Stimulated activated naive CD8-positive, alpha-beta T cell treated with anti-CD3 and anti-CD28 coated beads, Interleukin-15, Interleukin-2, amounts not matched to agents 100 U/mL and 50 U/mL, for 24 hours (primary cell): ENCODE results near the gene XXYLT1.
"Not testable (repeated sequence)": the region's sequence is repeated elsewhere in the genome, so short reads cannot be mapped to it uniquely, and the experiment has no call there.

ENCODE experiments used
- ATAC-seq: fragments of 150-1000 bp; cut with Tn5 transposase; one replicate; pipeline ENCODE4 v1.10.0; 2021
- DNase-seq: peaks from one replicate; pipeline ENCODE4 v3.0.0; 2021

The XXYLT1 gene, protein sequence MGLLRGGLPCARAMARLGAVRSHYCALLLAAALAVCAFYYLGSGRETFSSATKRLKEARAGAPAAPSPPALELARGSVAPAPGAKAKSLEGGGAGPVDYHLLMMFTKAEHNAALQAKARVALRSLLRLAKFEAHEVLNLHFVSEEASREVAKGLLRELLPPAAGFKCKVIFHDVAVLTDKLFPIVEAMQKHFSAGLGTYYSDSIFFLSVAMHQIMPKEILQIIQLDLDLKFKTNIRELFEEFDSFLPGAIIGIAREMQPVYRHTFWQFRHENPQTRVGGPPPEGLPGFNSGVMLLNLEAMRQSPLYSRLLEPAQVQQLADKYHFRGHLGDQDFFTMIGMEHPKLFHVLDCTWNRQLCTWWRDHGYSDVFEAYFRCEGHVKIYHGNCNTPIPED

DNA sequence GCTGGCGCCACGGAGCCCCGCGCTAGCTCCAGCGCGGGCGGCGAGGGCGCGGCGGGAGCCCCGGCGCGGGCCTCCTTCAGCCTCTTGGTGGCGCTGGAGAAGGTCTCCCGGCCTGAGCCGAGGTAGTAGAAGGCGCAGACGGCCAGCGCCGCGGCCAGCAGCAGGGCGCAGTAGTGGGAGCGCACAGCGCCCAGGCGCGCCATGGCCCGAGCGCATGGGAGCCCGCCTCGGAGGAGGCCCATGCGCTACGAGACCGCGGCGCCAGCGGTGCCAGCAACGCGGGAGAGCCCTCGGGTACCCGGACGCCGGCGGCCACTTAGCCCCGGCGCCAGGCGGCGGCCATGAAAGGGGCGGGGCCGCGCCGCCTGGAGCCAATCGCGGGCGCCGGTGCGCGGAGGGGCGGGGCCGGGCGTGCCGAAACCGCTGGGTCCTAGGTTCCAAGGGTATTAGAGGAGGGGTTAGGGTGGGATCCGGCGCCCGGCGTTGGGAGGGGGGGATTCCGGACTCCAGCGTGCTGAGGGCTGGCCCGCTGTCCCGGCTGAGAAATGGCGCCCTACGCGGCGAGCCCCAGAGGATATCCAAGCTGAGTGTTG is at the start of gene XXYLT1:
TSS of gene XXYLT1 (minus strand) at position 343 of the 593 bp plus-strand sequence. CDS start at position 242, 101 bp downstream.
- DNase-seq: peak; percentile 93
- peak; percentile 90 for ATAC-seq

DNA sequence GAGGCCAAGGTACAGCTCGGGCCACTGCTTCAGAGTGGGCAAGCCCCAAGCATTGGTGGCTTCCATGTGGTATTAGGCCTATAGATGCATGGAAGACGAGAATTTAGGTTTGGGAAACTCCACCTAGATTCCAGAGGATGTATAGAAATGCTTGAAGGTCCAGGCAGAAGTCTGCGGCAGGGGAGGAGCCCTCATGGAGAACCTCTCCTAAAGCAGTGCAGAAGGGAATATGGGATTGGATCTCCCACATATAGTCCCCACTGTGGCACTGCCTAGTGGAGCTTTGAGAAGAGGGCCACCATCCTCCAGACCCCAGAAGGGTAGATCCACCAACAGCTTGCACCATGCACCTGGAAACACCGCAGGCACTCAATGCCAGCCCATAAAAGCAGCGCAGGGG is 48.1 kb upstream of the XXYLT1 start:
- no peak for DNase-seq
- ATAC-seq: no peak

DNA sequence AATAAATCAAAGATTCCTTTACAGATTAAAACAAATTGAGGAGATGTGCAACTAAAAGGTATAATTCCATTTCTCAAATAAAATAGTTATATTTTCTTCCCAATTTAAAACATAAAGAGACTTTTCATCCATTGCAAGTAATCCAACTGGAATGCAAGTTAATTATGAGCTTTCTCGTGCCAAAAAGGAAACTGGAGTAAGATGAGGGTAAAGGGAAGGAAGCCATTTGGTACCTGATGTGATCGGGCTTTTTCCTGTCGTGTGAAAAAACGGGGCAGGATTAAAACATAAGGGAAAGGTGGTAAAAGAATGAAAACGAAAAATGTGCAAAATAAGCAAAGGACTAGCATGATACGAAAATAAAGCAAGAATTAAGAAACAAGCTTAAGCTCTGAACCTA is 41.8 kb upstream of the XXYLT1 start:
- DNase-seq (no peak), ATAC-seq (no peak)

DNA sequence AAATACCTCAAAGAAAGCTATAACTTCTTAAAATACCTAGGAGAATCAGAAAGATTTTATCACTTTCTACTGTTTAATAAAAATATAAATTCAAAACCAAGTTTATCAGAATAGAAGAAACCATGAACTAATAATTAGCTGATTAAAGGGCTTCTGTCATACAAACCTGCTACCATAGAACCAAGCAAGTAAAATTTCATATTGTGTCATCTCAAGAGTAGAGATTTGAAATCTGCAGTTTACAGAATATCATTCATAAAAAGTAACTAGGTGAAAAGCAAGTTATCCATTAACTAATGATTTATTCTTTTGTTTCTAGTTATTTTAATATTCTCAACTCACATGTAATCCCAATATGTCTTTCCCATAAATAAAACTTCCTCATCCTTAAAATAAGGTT is 36.8 kb upstream of the XXYLT1 start:
- ATAC-seq: no peak
- no peak for DNase-seq

DNA sequence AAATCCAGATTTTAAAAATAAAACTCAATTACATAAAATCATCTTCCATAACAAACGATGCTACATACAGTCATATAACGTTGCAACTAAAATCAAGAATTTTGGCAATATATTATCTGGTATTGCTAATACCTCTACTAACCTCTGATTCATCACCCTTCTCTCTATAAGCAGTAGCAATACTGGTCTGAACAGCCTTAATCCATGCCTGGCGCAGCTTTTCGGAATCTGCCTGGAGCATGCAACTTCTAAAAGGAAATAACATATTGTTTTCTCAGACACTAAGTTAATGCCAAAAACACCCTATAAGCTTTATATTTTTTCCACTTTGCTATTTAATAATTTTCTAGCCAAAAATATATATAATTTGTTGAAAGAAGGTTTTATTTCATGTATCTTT is 35.4 kb upstream of the XXYLT1 start:
- ATAC-seq (no peak), DNase-seq (no peak)

DNA sequence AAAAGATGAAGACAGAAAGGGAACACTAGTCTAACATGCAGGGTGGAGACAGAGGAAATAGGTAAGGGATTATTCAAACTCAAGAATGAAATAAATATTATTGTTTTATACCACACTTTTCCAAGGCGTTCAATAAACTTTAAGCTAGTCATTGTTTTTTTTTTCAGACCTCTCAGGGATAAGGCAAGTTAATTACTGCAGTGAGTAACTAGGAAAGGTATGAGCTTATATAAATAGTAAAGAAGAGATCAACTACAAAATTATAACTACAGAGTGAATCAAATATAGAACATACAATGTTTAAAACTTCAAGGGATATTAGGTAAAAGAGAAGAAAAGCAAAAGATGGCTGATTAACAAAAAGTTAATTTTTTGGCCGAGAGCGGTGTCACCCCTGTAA is 31.5 kb upstream of the XXYLT1 start:
- no peak for DNase-seq
- no peak for ATAC-seq

DNA sequence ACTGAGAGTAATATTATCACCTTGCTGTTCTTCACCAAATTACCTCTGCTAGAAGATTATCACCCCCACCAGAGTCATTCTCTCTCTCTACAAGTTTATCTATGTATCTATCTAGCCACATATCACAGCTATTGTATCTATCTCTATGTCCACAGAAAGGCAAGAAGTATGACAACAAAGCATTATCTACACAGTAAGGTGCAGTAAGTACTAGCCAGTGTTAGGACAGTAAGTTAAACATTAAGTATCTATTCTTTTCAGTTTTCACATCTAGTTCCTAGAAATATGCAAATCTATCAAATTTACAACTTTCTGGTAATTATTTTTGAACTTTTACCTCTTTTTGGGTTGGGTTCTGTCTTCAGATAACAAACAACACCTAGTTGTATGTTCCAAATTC is 26.5 kb upstream of the XXYLT1 start:
- DNase-seq (no peak), ATAC-seq (no peak)

DNA sequence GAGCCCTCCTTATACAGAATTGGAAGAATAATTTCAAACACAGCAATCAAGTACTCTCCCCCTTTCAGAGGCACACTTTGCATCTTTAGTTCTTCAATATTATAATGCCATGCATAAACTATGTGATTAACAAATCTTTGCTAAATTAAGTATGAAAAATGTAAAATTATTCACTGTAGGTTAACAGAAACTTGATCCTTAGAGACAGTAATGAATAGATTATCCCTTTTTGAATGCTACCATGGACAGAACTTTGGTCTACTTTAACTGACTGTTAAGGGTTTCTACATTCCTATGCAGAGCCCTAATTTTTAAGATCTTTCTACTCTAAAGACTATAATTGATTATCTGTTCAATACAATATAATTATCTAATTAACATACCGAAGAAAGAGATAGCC is 25.7 kb upstream of the XXYLT1 start:
- DNase-seq (no peak), ATAC-seq (no peak)

DNA sequence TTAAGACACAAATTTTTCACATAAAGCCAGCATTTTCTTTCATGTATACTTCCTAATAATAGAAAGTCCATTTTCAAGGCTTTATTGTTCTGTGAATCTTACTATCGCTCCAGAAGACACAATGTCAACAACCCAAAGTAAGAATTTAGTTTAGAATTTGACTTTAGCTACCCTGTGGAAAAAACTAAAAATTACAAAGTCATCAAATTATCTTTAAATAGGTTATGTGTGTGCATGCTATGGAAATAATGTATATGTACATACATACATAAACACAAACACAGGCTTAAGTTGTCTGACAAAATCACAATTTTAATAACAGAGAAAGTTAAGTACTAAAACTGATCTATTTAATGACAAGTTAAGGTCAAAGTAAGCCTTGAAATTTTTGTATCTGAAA is 20.2 kb upstream of the XXYLT1 start:
- no peak for ATAC-seq
- no peak for DNase-seq

DNA sequence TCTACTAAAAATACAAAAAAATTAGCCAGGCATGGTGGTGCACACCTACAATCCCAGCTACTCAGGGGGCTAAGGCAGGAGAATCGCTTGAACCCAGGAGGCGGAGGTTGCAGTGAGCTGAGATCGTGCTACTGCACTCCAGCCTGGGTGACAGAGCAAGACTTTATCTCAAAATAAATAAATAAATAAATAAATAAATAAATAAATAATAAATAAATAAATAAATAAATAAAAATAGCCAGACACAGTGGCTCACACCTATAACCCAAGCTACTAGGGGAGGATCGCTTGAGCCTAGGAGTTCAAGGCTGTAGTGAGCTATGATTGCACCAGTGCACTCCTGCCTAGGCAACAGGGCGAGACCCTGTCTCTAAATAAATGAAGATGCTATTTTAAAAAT is 19.7 kb upstream of the XXYLT1 start:
- not testable (repeated sequence) for ATAC-seq, DNase-seq

DNA sequence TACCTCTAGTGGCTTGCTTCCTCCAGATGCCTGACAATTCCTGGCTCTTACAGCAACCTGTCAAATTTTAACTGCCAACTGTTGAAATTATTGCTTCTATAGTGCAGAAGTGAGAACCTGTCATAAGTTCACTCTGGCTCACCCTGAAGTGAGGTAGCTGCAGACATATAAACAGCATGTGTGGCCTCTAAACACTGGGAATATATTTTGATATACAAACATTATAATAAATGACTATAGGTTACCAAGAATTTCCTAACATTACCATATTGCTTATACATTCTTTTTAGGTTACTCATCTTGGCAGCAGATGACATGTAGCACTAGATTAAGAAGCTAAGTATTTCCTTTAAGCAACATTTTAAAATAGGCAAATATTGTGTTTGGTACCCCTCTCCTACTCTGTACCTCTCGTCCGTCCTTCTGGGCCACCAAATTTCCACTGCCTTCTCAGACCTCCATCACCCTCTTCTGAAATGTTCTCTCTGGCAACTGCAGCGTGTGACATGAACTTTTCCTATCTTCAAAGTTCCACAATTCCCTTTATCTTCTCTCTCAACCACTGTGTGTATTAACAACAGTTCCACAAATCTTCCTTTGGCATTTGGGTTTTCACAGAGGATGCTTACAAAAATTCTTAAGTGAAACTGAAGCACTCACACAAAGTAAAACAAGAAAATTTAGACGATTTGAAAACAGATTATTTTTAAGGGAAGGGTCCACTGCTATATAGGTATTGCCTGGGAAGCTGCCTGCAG is 15.3 kb upstream of the XXYLT1 start:
- DNase-seq (no peak), ATAC-seq (no peak)

DNA sequence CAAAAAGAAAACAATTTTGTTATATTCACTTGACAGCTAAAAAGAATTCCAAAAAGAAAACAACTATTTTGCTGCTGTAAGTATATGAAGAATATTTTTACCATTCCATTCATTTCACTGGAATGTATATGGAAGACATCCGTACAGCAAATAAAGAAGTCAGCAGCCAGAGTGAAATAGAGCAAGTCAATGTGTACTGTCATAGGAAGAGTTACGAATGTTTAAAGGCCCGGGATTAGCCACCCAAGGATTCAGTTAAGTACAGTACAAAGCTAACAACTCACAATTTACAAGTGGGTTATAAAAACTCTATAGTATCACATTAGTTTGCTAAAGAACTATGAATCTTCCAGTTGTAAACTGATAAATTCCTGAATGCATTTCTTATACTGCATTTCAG is 14.4 kb upstream of the XXYLT1 start:
- DNase-seq (no peak), ATAC-seq (no peak)

DNA sequence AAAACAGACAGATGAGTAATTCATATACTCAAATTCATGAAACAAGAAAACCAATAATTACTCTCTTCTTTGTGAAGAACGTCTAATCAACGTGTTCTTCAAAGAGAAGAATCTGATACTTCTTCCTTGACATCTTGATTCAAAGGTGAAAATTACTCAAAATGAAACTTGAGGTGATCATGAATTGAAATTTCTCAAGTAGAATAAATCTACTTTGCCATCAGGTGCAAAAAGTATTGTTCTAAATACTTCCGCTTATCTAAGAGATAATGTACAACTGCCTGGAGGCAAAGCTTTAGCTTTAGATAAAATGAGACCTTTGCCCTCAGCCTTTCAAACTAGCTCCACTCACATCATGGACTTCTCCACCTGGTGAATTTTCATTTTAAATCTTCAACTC is 13.9 kb upstream of the XXYLT1 start:
- no peak for ATAC-seq

DNA sequence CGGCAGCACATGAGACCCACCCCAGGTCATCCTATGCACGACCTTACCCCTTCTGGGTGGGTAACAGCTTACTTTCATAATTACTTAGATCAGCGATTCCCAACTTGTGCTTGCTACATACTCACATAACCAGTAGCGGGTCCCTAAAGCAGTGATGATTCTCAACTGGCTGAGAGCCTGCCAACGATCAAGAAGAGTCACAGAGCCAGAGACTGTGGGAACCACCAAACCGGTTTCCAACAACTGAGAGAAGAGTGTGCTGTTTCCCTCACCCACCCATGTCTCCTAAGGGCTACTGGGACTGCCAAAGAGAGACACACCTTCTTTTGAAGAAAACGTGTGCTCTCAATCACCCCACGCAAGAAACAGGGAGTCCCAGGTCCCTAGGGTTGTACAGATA is 12.0 kb upstream of the XXYLT1 start:
- no peak for ATAC-seq
- no peak for DNase-seq

More for the DNA sequence above, 13.9 kb upstream of the XXYLT1 start:
- DNase-seq: no peak

DNA sequence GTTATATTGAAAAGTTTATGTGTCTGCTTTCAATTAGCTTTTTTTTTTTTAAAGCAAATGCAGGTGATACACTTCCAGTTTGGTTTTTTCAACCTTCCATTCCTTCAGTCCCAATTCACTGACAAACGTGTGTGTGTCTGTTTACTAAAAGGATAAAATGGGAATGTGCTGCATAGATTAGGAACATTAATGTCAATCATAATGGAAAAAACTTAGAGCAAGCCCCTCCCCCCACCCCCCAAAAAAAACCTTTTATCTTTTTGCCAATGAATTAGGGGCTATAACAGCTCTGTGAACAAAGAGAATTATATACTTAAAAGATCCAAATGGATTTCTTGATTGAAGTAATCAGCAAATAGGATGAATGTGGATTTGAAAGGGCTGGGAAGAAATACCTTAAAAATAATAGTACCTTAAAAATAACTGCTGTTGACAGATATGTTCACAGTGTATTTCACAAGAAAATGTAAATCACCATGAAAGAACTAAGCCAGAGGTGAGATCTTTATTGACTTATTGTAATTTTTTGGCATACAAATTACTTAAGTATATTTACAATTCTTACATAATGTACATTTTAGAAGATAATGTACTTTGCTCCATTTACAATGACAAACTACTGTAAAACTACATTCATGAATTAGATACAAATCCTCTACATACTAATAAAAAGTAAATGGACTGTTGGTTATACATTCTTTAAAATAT is 3.5 kb upstream of the XXYLT1 start:
- DNase-seq (no peak), ATAC-seq (no peak)

DNA sequence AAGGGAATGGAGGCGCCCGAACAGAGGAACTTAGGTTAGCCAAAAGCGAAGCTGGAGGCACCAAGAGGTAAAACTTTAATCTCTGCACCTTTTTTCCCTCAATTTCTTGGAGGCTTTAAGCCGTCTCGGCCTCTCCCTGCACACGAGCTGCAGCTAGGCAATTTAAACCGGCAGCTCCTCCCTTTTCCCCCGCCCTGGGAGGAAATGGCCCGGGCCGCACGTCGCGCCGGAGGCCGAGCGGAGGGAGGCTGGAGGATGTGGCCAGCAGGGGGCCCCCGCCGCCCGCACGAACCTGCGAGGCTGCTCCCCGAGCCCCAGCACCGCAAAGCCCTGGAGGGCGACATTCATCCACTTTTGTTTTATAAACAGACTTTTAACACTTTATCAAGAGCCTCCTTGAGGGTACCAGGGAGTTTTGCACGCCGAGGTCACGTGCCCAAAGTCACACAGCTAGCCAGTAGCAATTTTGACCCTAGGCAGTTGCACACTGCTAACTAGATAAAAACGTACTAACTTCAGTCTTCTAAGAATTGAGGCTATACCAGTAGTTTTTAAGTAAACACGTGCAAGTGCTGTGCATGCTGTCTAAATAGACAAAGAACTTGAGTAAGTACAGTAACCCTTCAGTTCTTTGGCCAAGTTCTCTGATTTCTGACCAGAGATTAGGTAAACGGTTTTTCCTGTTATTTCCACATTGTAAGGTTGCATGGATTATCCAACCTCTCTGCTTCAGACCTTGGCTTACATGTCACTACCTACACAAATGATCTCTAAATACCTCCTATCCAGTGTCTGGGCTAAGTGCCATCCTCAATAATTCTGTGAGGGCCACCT is 668 bp upstream of the XXYLT1 start:
- DNase-seq: peak; percentile 95
- peak; percentile 86 for ATAC-seq

DNA sequence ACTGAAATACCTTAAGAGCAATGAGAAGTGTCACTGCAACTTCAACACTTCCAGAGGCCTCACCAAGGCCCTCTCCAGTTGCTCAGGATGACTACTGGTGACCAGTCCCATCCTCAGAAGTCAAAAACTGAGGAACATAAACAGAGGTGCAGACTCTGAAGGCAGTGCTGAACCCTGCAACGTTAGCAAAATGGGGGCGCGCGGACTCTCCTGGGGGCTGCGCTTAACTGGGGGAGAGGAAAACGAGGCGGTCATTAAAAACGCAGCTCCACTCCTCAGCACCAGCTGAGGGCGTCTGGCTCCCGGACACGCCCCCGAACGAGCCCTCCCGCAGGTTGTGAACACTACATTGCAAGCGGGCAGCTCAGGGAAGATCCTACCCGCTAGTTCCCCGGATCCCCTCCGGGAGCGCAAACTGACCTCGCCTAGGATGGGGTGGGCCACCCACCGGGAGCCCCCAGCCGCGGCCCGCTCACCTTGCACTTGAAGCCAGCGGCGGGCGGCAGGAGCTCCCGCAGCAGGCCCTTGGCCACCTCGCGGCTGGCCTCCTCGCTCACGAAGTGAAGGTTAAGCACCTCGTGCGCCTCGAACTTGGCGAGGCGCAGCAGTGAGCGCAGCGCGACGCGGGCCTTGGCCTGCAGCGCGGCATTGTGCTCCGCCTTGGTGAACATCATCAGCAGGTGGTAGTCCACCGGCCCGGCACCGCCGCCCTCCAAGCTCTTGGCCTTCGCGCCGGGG is 711 bp downstream of the XXYLT1 start:
- DNase-seq (peak; percentile 62), ATAC-seq (peak; percentile 3)

DNA sequence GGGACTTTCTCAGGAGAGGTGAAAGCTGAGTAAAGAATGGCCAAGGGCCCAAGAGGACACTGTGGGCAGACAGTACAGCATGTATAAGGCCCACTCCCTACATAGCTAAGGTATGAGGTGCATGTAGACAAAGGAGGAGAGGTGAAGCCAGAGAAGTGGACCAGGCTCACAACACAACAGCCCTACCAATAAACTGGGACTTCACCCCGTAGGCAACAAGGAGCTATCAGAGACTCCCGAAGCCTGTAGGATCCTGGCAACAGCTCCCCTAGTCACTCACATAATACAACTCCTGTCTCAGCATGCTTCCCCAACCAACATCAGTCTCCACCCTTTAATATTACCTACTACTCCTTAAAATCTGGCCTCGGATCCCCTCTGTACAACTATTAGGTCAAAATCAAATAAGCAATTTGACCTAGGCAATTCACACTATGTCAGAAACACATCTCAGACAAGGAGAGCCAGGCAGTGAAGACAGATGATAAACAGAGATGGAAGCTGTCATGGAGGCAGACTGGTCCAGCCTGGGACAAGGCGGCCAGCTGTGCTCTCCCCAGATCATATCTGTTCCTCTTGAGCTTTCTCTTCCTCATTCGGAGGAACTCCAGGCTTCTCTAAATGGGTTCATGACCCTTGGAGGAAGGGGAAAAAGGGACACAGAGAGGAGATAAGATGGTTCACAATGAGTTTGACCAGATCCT is 1.4 kb downstream of the XXYLT1 start:
- ATAC-seq (no peak), DNase-seq (no peak)

DNA sequence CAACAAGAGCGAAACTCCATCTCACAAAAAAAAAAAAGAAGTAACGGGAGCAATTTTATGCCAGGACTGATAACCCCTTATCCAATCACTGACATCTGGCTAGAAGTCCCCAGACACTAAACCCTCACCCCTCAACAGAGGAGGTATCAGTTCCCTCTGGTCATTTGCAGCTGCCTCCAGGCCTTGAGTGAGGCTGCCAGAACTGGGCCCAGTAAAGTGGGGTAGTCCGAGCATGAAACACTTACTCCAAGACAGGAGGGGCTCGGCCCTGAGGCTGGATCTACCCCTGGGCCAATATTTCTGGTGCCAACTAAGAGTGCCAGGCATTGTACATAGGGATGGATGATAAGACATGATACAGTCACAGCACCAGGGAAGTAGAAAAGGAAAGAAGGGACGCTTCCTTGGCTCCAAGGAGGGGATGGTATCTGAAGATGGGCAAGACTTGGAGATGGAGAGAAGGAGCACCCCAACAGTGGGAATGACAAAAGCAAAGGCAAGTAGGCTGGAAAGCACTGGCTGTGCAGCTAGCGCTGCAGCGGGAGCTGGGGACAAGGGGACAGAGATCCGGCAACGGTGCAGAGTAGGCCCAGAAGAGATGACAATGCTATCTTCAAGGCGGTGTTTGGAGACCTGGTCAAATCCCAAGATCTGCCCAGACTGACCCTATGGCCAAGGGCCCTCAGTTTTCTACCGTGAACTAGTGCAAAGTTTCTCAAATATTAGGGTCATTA is 2.2 kb downstream of the XXYLT1 start:
- DNase-seq: no peak
- no peak for ATAC-seq

DNA sequence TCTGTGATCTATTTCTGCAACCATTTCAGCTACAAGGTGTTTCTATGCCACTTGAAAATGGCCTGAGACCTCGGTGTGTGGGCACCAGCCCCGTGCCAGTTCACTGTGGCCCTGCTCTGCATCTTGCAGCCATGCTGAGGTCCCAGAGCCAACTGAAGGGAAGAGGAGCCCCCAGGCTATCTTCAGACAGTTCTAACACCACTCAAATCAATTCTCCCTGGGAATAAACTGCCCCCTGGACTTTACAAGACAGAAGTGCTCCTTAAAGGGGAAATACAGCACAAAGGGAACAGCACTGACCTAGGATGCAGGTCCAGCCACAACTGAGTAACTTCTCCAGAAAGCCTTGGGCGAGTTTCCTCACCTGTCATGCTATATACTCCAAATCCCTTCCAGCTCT is 3.9 kb downstream of the XXYLT1 start:
- ATAC-seq (no peak), DNase-seq (no peak)
